ENCODE measurements around the gene PRICKLE3.

The PRICKLE3 gene

GRCh38 chrX:49183701-49184281 lies 2.4 kb downstream of the PRICKLE3 start:
- no peak for TF ChIP-seq CTCF (conservative IDR thresholded peaks at IDR 0.05; ENCODE audit: low read depth, low read length)
- DNase-seq (ENCODE audit: low read depth), result no peak
- H3K4me3 ChIP-seq (ENCODE audit: low read depth, low read length), result peak overlapping the region; percentile 35

- DNase-seq (ENCODE audit: low read depth), result no peak
- no peak overlapping the region for H3K4me3 ChIP-seq (ENCODE audit: low read depth, low read length)
- TF ChIP-seq CTCF (conservative IDR thresholded peaks at IDR 0.05; ENCODE audit: low read depth, low read length), result no peak
Measured at GRCh38 chrX:49179358-49179757, 6.8 kb downstream of the PRICKLE3 start.

GRCh38 chrX:49178537-49178936 lies 7.6 kb downstream of the PRICKLE3 start:
- no peak overlapping the region for H3K4me3 ChIP-seq (ENCODE audit: low read depth, low read length)
- DNase-seq (ENCODE audit: low read depth), result no peak
- no peak for TF ChIP-seq CTCF (conservative IDR thresholded peaks at IDR 0.05; ENCODE audit: low read depth, low read length)

GRCh38 chrX:49177873-49178480 lies 8.2 kb downstream of the PRICKLE3 start:
- no peak for DNase-seq (ENCODE audit: low read depth)

GRCh38 chrX:49177338-49177833 lies 8.8 kb downstream of the PRICKLE3 start:
- peak; percentile 15 for TF ChIP-seq CTCF (conservative IDR thresholded peaks at IDR 0.05; ENCODE audit: low read depth, low read length)
- DNase-seq (ENCODE audit: low read depth), result no peak
- H3K4me3 ChIP-seq (ENCODE audit: low read depth, low read length), result no peak overlapping the region

More at GRCh38 chrX:49177873-49178480, 8.2 kb downstream of the PRICKLE3 start:
- no peak for TF ChIP-seq CTCF (conservative IDR thresholded peaks at IDR 0.05; ENCODE audit: low read depth, low read length)
- H3K4me3 ChIP-seq (ENCODE audit: low read depth, low read length), result no peak overlapping the region

- H3K4me3 ChIP-seq (ENCODE audit: low read depth, low read length), result no peak overlapping the region
- DNase-seq (ENCODE audit: low read depth), result no peak
- no peak for TF ChIP-seq CTCF (conservative IDR thresholded peaks at IDR 0.05; ENCODE audit: low read depth, low read length)
Measured at GRCh38 chrX:49176421-49177326, 9.5 kb downstream of the PRICKLE3 start.
